IMR-90 (cell line): ENCODE data around the gene TPP2. TPM values are rescaled to one million over a fixed set of nuclear protein-coding genes. Genes with fewer than 3 reads are reported as not detected.

Experiments used
- ATAC-seq: fragments of 200-7000 bp; cut with Tn5 transposase; 2 replicates; pipeline ENCODE4 v1.9.1; 2020; ENCODE audit warnings: low read depth, mild to moderate bottlenecking, moderate library complexity
- BruUV-seq: library from RNA; stranded (reverse); fragments of 400-500 nt; replicated peaks from 2 replicates; lab custom pipeline; 2021; lab: Mats Ljungman, UMichigan
- CTCF ChIA-PET: fragments of 300-600 bp; formaldehyde crosslinking; extraction: SDS; loops from one replicate; lab custom pipeline; 2021; ENCODE audit warnings: antibody characterized with exemption; lab: Yijun Ruan, JAX
- POLR2A ChIA-PET: fragments of 300-600 bp; sonication (Branson Sonifier 250); formaldehyde crosslinking; loops from one replicate; lab custom pipeline; 2022; ENCODE audit warnings: antibody characterized with exemption; ENCODE audit not compliant: unreplicated experiment; lab: Charles Lee
- DNase-seq: peaks from one replicate; pipeline ENCODE4 v3.0.0; 2013
- H2AFZ ChIP-seq: replicated peaks from 2 replicates; pipeline ENCODE3; 2013; ENCODE audit warnings: low read length, mild to moderate bottlenecking; ENCODE audit not compliant: poor library complexity
- H2AK5ac ChIP-seq: 2 replicates; pipeline ENCODE4 v1.6.1; 2013; ENCODE audit warnings: low read depth, low read length, inconsistent platforms
- H2AK9ac ChIP-seq: replicated peaks from 2 replicates; pipeline ENCODE3; 2013; ENCODE audit warnings: mild to moderate bottlenecking, low read depth, low read length, moderate library complexity; ENCODE audit not compliant: poor library complexity
- H2BK120ac ChIP-seq: 2 replicates; pipeline ENCODE4 v1.6.1; 2013; ENCODE audit warnings: low read depth, low read length, inconsistent platforms
- H2BK15ac ChIP-seq: 3 replicates; pipeline ENCODE4 v1.6.1; 2013; ENCODE audit warnings: low read depth, low read length, inconsistent platforms
- H2BK20ac ChIP-seq: 2 replicates; pipeline ENCODE4 v1.6.1; 2013; ENCODE audit warnings: low read depth, mild to moderate bottlenecking, inconsistent platforms, low read length, moderate library complexity
- H2BK5ac ChIP-seq: 2 replicates; pipeline ENCODE4 v1.6.1; 2013; ENCODE audit warnings: mild to moderate bottlenecking, low read depth, low read length, inconsistent platforms; ENCODE audit not compliant: poor library complexity, severe bottlenecking
- H3K14ac ChIP-seq: replicated peaks from 2 replicates; pipeline ENCODE4 v1.6.1; 2013; ENCODE audit warnings: low read depth, low read length, inconsistent platforms
- H3K18ac ChIP-seq: 2 replicates; pipeline ENCODE4 v1.6.1; 2013; ENCODE audit warnings: low read depth, low read length, control low read depth
- H3K23ac ChIP-seq: 2 replicates; pipeline ENCODE4 v1.6.1; 2013; ENCODE audit warnings: low read depth, low read length, inconsistent platforms
- H3K27ac ChIP-seq: 2 replicates; pipeline ENCODE4 v1.5.1; 2013; ENCODE audit warnings: mild to moderate bottlenecking, control low read depth, low read length; ENCODE audit not compliant: insufficient read depth
- H3K27me3 ChIP-seq: 2 replicates; pipeline ENCODE4 v1.6.1; 2013; ENCODE audit warnings: low read length; ENCODE audit not compliant: control insufficient read depth, insufficient read depth
- H3K36me3 ChIP-seq: 2 replicates; pipeline ENCODE4 v1.6.1; 2013; ENCODE audit warnings: low read length, mixed read lengths; ENCODE audit not compliant: control insufficient read depth, insufficient read depth
- H3K4ac ChIP-seq: 2 replicates; pipeline ENCODE4 v1.6.1; 2013; ENCODE audit warnings: low read depth, low read length, inconsistent platforms
- H3K4me1 ChIP-seq: 2 replicates; pipeline ENCODE4 v1.6.1; 2013; ENCODE audit warnings: low read length, mixed read lengths; ENCODE audit not compliant: control insufficient read depth, insufficient read depth
- H3K4me2 ChIP-seq: 2 replicates; pipeline ENCODE4 v1.6.1; 2013; ENCODE audit warnings: low read depth, mild to moderate bottlenecking, control low read depth, low read length, moderate library complexity
- H3K4me3 ChIP-seq: 2 replicates; pipeline ENCODE4 v1.5.1; 2013; ENCODE audit warnings: low read depth, mild to moderate bottlenecking, control low read depth, low read length, moderate library complexity; ENCODE audit not compliant: insufficient read depth
- H3K56ac ChIP-seq: 2 replicates; pipeline ENCODE4 v1.6.1; 2013; ENCODE audit warnings: low read length, inconsistent platforms; ENCODE audit not compliant: insufficient read depth; ENCODE audit errors: extremely low read depth
- H3K79me1 ChIP-seq, 2 experiments: 2 replicates each; pipeline ENCODE4 v1.6.1; 2013; ENCODE audit warnings: low read length in 2 of 2, inconsistent platforms in 1 of 2, low read depth in 1 of 2
- H3K9ac ChIP-seq: 2 replicates; pipeline ENCODE4 v1.6.1; 2013; ENCODE audit warnings: low read depth, low read length, control low read depth
- H3K9me1 ChIP-seq: 2 replicates; pipeline ENCODE4 v1.6.1; 2013; ENCODE audit warnings: low read length, inconsistent platforms; ENCODE audit not compliant: insufficient read depth
- H3K9me3 ChIP-seq: 2 replicates; pipeline ENCODE4 v1.6.1; 2013; ENCODE audit warnings: low read length; ENCODE audit not compliant: control insufficient read depth, insufficient read depth
- H4K20me1 ChIP-seq: 2 replicates; pipeline ENCODE4 v1.6.1; 2013; ENCODE audit warnings: low read length, inconsistent platforms; ENCODE audit not compliant: insufficient read depth
- H4K5ac ChIP-seq: 2 replicates; pipeline ENCODE4 v1.6.1; 2013; ENCODE audit warnings: mild to moderate bottlenecking, low read depth, low read length, control low read depth
- H4K8ac ChIP-seq, 2 experiments: 2 replicates each; pipeline ENCODE4 v1.6.1; 2013; ENCODE audit warnings: low read depth in 2 of 2, low read length in 2 of 2, control low read depth in 1 of 2, inconsistent platforms in 1 of 2
- H4K91ac ChIP-seq: 2 replicates; pipeline ENCODE4 v1.6.1; 2013; ENCODE audit warnings: low read depth, low read length, inconsistent platforms; ENCODE audit not compliant: insufficient read depth
- BHLHE40 ChIP-seq: fragments of 150-350 bp; IDR thresholded peaks from 2 replicates; pipeline ENCODE4 v1.6.1; 2016; ENCODE audit warnings: mild to moderate bottlenecking, low read depth, low read length
- CEBPB ChIP-seq: IDR thresholded peaks from 2 replicates; pipeline ENCODE4 v1.6.1; 2012; ENCODE audit warnings: low read depth, low read length, improper control_type of control experiment
- CTCF ChIP-seq: conservative IDR thresholded peaks from 2 replicates; pipeline ENCODE4 v1.5.1; 2012; ENCODE audit warnings: mild to moderate bottlenecking, low read depth, low read length, improper control_type of control experiment
- ELK1 ChIP-seq: fragments of 150-350 bp; IDR thresholded peaks from 2 replicates; pipeline ENCODE4 v1.6.1; 2016; ENCODE audit warnings: low read depth, mild to moderate bottlenecking, low read length, moderate library complexity, borderline replicate concordance
- FOS ChIP-seq: fragments of 150-350 bp; IDR thresholded peaks from 2 replicates; pipeline ENCODE4 v1.6.1; 2016; ENCODE audit warnings: low read depth, low read length
- MAFK ChIP-seq: IDR thresholded peaks from 2 replicates; pipeline ENCODE4 v1.6.1; 2012; ENCODE audit warnings: low read depth, low read length, improper control_type of control experiment
- MXI1 ChIP-seq: IDR thresholded peaks from 2 replicates; pipeline ENCODE4 v1.6.1; 2012; ENCODE audit warnings: low read depth, mild to moderate bottlenecking, low read length, moderate library complexity, borderline replicate concordance
- NFE2L2 ChIP-seq: fragments of 150-350 bp; IDR thresholded peaks from 2 replicates; pipeline ENCODE4 v1.6.1; 2016; ENCODE audit warnings: low read depth, mild to moderate bottlenecking, low read length
- RAD21 ChIP-seq: IDR thresholded peaks from 2 replicates; pipeline ENCODE4 v1.6.1; 2012; ENCODE audit warnings: low read length, improper control_type of control experiment
- RCOR1 ChIP-seq: IDR thresholded peaks from 2 replicates; pipeline ENCODE4 v1.6.1; 2012; ENCODE audit warnings: mild to moderate bottlenecking, low read length, improper control_type of control experiment; ENCODE audit not compliant: insufficient replicate concordance
- RFX5 ChIP-seq: IDR thresholded peaks from 2 replicates; pipeline ENCODE4 v1.8.0; 2012; ENCODE audit warnings: low read depth, mild to moderate bottlenecking, low read length, moderate library complexity
- SMC3 ChIP-seq: fragments of 150-350 bp; IDR thresholded peaks from 2 replicates; pipeline ENCODE4 v1.6.1; 2016; ENCODE audit warnings: low read depth, mild to moderate bottlenecking, antibody characterized with exemption, low read length, moderate library complexity
- WGBS, 2 experiments: methylation state at CpG; one replicate each; pipeline versions ENCODE4 v1.1.5 to v1.1.7; 2013; ENCODE audit warnings: missing lambda C conversion rate in 2 of 2; ENCODE audit not compliant: insufficient read length in 1 of 2; ENCODE audit errors: extremely low coverage in 2 of 2; 5-methylcytosine and 5-hydroxymethylcytosine counted together
- dilution Hi-C: fragments of 300-500 bp; cut with HindIII; formaldehyde crosslinking; loops from one replicate; pipeline ENCODE4 v1.14.3; 2018; ENCODE audit warnings: low sequenced_read_pairs; ENCODE audit not compliant: unreplicated experiment
- in situ Hi-C: fragments of 300-500 bp; cut with MboI; formaldehyde crosslinking; loops from 3 replicates; pipeline ENCODE4 v1.14.3; 2019; ENCODE audit warnings: low sequenced_read_pairs, inconsistent platforms, mixed read lengths
- intact Hi-C: fragments of 100-400 bp; cut with micrococcal nuclease; formaldehyde crosslinking; loops from 2 replicates; pipeline ENCODE4 v1.10.0; 2022
- polyA plus RNA-seq, 3 experiments: library from polyadenylated mRNA; depleted of rRNA; stranded (reverse); fragments of >200 nt; gene quantifications; 2 replicates each; pipeline ENCODE4 v1.2.3, GENCODE V29; 2012; ENCODE audit warnings: low replicate concordance in 1 of 3
- total RNA-seq: library from RNA; depleted of rRNA; stranded (reverse); fragments of >200 nt; gene quantifications from 2 replicates; pipeline ENCODE4 v1.2.3, GENCODE V29; 2012
- TF ChIP-seq, protein P1 (sequence below): fragments of 150-350 bp; IDR thresholded peaks from 2 replicates; pipeline ENCODE4 v1.6.1; 2017; ENCODE audit warnings: mild to moderate bottlenecking, antibody characterized with exemption, low read length, low read depth

The TPP2 gene
- total and polyA plus RNA-seq, 2 of the 4 experiments (the other 2 are of a cell fraction) = 27.6 to 52.9 TPM

GRCh38 chr13:102682211-102682610 is 85.4 kb downstream of the TPP2 start (continued):
- TF ChIP-seq CTCF (no peak), RCOR1 (no peak), NFE2L2 (no peak), CEBPB (no peak)

GRCh38 chr13:102682727-102683126 is 85.9 kb downstream of the TPP2 start:
- Histone ChIP-seq H3K27ac (no peak overlapping the region), H2BK20ac (no peak overlapping the region), H2BK120ac (no peak overlapping the region), H3K36me3 (peaks cover 9% of the 10 kb centered on the region), H2BK15ac (no peak overlapping the region), H3K4ac (no peak overlapping the region), H4K8ac (no peak overlapping the region), H3K9me3 (0 out of 2 replicates have a peak, but pooled peaks cover 2% of the 10 kb centered on the region), H4K5ac (no peak overlapping the region), H2AFZ (no peak overlapping the region), H3K4me2 (no peak overlapping the region), H3K14ac (no peak overlapping the region), H3K4me1 (no peaks in the 10 kb centered on the region), H3K56ac (no peak overlapping the region), H3K27me3 (peaks cover 2% of the 10 kb centered on the region; the same call in 1 of the 2 replicates), H3K9ac (no peak overlapping the region), H3K23ac (no peak overlapping the region), H3K9me1 (no peaks in the 10 kb centered on the region), H3K18ac (no peak overlapping the region), H4K20me1 (no peaks in the 10 kb centered on the region), H4K91ac (no peak overlapping the region), H3K4me3 (no peak overlapping the region), H2BK5ac (no peak overlapping the region), H2AK5ac (no peak overlapping the region), H3K79me1 (no peaks in the 10 kb centered on the region), H2AK9ac (no peak overlapping the region)
- ATAC-seq = no peak
- dilution Hi-C loops = no loop called here
- in situ Hi-C loops = no loop called here
- POLR2A ChIA-PET = no interaction called here
- DNase-seq = no peak
- intact Hi-C loops = no loop called here
- CTCF ChIA-PET = interaction anchor here (0.7 to 0.9 kb wide), 2 partner anchors 11 to 573 kb away, joined by 3 to 5 read pairs; no protein-coding TSS in a partner anchor
- WGBS, 2 experiments = no CpG with 5 or more reads among the region's 3 CpGs
- no peak for TF ChIP-seq FOS
- no peak for TF ChIP-seq SMC3
- no peak for TF ChIP-seq MAFK
- no peak for TF ChIP-seq RFX5
- TF ChIP-seq ELK1 = no peak
- no peak for TF ChIP-seq RAD21
- TF ChIP-seq BHLHE40 = no peak
- TF ChIP-seq, protein P1, sequence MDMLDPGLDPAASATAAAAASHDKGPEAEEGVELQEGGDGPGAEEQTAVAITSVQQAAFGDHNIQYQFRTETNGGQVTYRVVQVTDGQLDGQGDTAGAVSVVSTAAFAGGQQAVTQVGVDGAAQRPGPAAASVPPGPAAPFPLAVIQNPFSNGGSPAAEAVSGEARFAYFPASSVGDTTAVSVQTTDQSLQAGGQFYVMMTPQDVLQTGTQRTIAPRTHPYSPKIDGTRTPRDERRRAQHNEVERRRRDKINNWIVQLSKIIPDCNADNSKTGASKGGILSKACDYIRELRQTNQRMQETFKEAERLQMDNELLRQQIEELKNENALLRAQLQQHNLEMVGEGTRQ = no peak
- no peak for TF ChIP-seq MXI1
- no peak for TF ChIP-seq RCOR1
- BruUV-seq = no TSS peak
